ENCODE data around the gene TIMMDC1.

TIMMDC1 gene, protein sequence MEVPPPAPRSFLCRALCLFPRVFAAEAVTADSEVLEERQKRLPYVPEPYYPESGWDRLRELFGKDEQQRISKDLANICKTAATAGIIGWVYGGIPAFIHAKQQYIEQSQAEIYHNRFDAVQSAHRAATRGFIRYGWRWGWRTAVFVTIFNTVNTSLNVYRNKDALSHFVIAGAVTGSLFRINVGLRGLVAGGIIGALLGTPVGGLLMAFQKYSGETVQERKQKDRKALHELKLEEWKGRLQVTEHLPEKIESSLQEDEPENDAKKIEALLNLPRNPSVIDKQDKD

DNA sequence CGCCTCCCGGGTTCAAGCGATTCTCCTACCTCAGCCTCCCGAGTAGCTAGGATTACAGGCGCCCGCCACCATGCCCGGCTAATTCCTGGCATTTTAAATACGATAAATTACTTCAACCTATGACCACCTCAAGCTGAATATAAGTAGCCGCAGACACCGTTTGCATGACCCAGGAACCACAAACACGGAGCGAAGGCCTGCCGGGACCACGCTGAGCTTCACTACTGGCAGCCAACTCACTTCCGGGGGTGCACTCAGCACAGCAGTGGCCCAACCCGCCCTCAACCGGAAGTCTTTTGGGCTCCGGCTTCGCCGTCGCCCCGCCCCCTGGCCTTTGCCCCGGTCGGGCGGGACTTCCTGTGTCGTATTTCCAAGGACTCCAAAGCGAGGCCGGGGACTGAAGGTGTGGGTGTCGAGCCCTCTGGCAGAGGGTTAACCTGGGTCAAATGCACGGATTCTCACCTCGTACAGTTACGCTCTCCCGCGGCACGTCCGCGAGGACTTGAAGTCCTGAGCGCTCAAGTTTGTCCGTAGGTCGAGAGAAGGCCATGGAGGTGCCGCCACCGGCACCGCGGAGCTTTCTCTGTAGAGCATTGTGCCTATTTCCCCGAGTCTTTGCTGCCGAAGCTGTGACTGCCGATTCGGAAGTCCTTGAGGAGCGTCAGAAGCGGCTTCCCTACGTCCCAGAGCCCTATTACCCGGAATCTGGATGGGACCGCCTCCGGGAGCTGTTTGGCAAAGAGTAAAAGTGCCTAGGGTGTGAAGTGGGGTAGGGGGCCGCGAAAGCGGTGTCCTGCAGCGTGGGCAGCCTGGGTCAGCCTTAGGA is at the start of gene TIMMDC1:
TSS of gene TIMMDC1 (plus strand) at position 362 of the 826 bp plus-strand sequence. CDS start at position 549, 187 bp downstream.
- peak within 1 kb of the TSS; percentile 36 for H3K27ac ChIP-seq (ENCODE audit: low read length)
- peak within 1 kb of the TSS; percentile 94 for H3K4me3 ChIP-seq (ENCODE audit: low read length)
- H3K36me3 ChIP-seq (ENCODE audit: insufficient read depth, low read depth, low read length), result peaks cover 17% of the 10 kb centered on the region
- no peaks in the 10 kb centered on the region for H3K9me3 ChIP-seq (ENCODE audit: insufficient read depth, low read depth, low read length)
- no peaks in the 10 kb centered on the region; the same call in 1 of the 2 replicates for H3K4me1 ChIP-seq (ENCODE audit: insufficient read depth, low read length)
- no peaks in the 10 kb centered on the region for H3K27me3 ChIP-seq (ENCODE audit: insufficient read depth, low read length)
- H3K9ac ChIP-seq (ENCODE audit: low read depth, low read length), result peak within 1 kb of the TSS; percentile 97

DNA sequence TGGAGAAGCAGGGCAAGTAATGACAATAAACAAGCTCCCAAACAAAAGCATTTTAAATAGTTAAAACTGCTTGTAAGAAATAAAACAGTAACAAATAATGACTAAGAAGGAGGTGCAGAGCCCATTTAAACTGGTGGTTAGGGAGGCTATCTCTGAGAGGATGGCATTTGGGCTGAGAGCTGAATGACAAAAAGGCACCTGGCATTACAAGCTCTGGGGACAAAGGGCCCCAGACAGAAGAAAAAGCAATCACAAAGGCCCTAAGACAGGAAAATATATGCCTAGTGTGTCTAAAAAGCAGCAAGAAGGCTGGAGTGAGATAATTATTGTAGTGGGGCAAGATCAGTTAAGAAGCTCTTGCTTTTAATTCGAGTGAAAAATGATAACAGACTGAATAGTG is 44.5 kb upstream of the TIMMDC1 start:
- peaks cover 93% of the 10 kb centered on the region for H3K36me3 ChIP-seq (ENCODE audit: insufficient read depth, low read depth, low read length)
- no peak overlapping the region for H3K9ac ChIP-seq (ENCODE audit: low read depth, low read length)
- H3K4me3 ChIP-seq (ENCODE audit: low read length), result no peak overlapping the region
- H3K9me3 ChIP-seq (ENCODE audit: insufficient read depth, low read depth, low read length), result no peaks in the 10 kb centered on the region
- no peak overlapping the region for H3K27ac ChIP-seq (ENCODE audit: low read length)
- H3K4me1 ChIP-seq (ENCODE audit: insufficient read depth, low read length), result no peaks in the 10 kb centered on the region
- H3K27me3 ChIP-seq (ENCODE audit: insufficient read depth, low read length), result no peaks in the 10 kb centered on the region

DNA sequence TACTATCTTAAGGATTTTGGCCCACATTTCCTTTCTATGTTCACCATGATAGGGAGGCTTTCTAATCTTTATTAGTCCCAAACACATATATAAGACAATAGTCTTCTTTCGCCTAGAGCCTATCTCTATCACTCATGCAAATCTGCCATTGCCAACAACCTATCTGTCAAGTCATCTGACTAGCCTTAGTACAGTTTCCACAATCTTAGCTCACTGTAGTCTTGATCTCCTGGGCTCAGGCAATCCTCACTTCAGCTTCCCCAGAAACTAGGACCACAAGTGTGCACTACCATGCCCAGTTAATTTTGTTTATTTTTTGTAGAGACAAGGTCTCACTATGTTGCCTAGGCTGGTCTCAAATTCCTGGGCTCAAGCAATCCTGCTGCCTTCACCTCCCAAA is 41.9 kb upstream of the TIMMDC1 start:
- no peak overlapping the region for H3K4me3 ChIP-seq (ENCODE audit: low read length)
- peaks cover 96% of the 10 kb centered on the region for H3K36me3 ChIP-seq (ENCODE audit: insufficient read depth, low read depth, low read length)
- no peak overlapping the region for H3K27ac ChIP-seq (ENCODE audit: low read length)
- H3K9ac ChIP-seq (ENCODE audit: low read depth, low read length), result no peak overlapping the region
- no peaks in the 10 kb centered on the region for H3K27me3 ChIP-seq (ENCODE audit: insufficient read depth, low read length)
- H3K9me3 ChIP-seq (ENCODE audit: insufficient read depth, low read depth, low read length), result no peaks in the 10 kb centered on the region
- no peaks in the 10 kb centered on the region for H3K4me1 ChIP-seq (ENCODE audit: insufficient read depth, low read length)

DNA sequence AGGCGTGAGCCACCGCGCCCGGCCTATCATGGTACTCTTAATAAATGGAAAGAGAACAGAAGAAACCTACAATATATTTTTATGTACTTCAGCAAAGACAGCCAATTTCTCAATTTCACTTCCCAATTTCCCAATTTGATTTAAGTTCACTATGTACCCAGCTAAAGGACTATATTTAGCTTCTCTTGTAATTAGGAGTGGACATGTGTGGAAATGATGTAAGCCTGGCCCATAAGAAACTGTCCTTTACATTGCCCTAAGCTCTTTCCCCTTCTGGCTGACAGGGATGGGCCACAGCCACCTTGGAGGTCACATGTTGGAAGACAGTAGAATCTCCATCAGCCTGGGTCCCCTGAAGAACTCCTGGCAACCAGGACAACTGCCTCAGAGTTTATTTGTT is 41.1 kb upstream of the TIMMDC1 start:
- H3K36me3 ChIP-seq (ENCODE audit: insufficient read depth, low read depth, low read length), result peaks cover 96% of the 10 kb centered on the region
- H3K27ac ChIP-seq (ENCODE audit: low read length), result no peak overlapping the region
- H3K9me3 ChIP-seq (ENCODE audit: insufficient read depth, low read depth, low read length), result no peaks in the 10 kb centered on the region
- no peak overlapping the region for H3K9ac ChIP-seq (ENCODE audit: low read depth, low read length)
- no peak overlapping the region for H3K4me3 ChIP-seq (ENCODE audit: low read length)
- H3K27me3 ChIP-seq (ENCODE audit: insufficient read depth, low read length), result no peaks in the 10 kb centered on the region
- H3K4me1 ChIP-seq (ENCODE audit: insufficient read depth, low read length), result no peaks in the 10 kb centered on the region

DNA sequence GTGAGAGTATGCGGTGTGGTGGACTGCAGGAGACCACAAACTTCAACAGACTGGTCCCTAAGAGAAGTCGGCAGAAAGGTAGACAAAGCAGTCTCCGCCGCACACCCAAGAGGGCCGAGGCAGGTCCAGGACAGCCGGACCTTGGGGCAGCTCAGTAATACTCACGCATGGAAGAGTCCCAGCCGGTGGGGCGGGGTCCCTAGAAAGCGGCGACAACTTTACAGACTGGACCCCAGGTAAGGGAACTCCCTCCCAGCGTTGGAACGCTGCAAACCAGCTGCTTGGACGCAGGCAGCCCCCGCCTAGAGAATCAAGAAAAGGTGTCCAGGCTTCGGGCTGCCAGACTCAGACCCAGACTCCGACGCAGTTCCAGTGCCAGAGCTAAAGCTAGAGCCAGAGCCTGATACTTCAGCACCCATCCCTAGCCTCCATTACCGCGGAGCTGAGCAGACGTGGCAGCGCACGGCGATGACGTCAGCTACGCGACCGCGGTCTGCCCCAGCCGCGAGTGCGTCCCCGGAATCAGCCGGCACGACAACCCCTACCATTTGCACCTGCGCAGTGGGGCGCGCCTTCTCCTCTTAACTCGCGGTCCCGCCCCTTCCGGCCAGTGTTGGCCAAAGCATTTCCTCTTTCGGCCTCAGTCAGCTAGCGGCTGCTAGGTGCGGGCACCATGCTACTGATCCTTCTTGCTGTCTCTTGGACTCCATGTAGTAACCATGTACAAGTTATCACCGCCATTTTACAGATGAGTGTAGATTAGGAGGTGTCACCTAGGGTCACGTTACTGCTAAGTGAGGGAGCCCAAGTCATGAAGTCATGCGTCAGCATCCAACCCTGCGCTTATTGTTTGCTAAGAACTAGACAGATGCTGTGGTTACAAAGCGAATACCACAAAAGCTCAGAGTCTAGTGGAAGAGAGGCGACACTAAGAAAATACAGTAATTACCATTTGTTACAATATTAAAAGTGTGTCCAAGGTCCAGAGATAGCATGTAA is 34.9 kb upstream of the TIMMDC1 start, which contains the start of gene TMEM39A:
TSS of gene TMEM39A (minus strand) at position 445 of the 999 bp plus-strand sequence. CDS start 1,541 bp downstream, outside the sequence.
- peaks cover 36% of the 10 kb centered on the region for H3K36me3 ChIP-seq (ENCODE audit: insufficient read depth, low read depth, low read length)
- H3K27ac ChIP-seq (ENCODE audit: low read length), result peak within 1 kb of the TSS; percentile 21
- H3K27me3 ChIP-seq (ENCODE audit: insufficient read depth, low read length), result no peaks in the 10 kb centered on the region
- H3K9me3 ChIP-seq (ENCODE audit: insufficient read depth, low read depth, low read length), result no peaks in the 10 kb centered on the region
- peak within 1 kb of the TSS; percentile 96 for H3K4me3 ChIP-seq (ENCODE audit: low read length)
- peaks cover 8% of the 10 kb centered on the region; the same call in 1 of the 2 replicates for H3K4me1 ChIP-seq (ENCODE audit: insufficient read depth, low read length)
- peak within 1 kb of the TSS; percentile 96 for H3K9ac ChIP-seq (ENCODE audit: low read depth, low read length)

DNA sequence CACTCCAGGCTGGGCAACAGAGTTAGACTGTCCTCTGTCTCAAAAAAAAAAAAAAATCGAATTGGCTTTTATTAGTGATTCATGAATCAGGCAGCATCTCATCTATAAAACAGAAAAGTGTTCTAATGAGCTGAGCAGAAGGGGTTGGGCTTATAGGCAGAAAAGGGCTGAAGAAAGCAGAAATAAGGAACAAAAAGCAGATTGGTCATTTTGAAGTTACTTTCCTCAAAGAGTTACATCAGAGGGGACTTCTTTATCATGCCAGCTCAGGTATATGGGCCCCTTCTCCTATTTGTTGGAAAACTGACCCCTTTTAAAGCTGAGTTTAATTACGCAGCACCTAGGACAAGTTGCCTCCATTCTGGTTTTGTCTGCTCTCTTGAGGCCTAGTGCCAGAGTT is 30.3 kb upstream of the TIMMDC1 start:
- H3K27ac ChIP-seq (ENCODE audit: low read length), result no peak overlapping the region
- H3K36me3 ChIP-seq (ENCODE audit: insufficient read depth, low read depth, low read length), result peaks cover 17% of the 10 kb centered on the region
- H3K27me3 ChIP-seq (ENCODE audit: insufficient read depth, low read length), result no peaks in the 10 kb centered on the region
- peak overlapping the region; percentile 92 for H3K9ac ChIP-seq (ENCODE audit: low read depth, low read length)
- peaks cover 9% of the 10 kb centered on the region; the same call in 1 of the 2 replicates for H3K4me1 ChIP-seq (ENCODE audit: insufficient read depth, low read length)
- H3K9me3 ChIP-seq (ENCODE audit: insufficient read depth, low read depth, low read length), result no peaks in the 10 kb centered on the region
- peak overlapping the region; percentile 90 for H3K4me3 ChIP-seq (ENCODE audit: low read length)

DNA sequence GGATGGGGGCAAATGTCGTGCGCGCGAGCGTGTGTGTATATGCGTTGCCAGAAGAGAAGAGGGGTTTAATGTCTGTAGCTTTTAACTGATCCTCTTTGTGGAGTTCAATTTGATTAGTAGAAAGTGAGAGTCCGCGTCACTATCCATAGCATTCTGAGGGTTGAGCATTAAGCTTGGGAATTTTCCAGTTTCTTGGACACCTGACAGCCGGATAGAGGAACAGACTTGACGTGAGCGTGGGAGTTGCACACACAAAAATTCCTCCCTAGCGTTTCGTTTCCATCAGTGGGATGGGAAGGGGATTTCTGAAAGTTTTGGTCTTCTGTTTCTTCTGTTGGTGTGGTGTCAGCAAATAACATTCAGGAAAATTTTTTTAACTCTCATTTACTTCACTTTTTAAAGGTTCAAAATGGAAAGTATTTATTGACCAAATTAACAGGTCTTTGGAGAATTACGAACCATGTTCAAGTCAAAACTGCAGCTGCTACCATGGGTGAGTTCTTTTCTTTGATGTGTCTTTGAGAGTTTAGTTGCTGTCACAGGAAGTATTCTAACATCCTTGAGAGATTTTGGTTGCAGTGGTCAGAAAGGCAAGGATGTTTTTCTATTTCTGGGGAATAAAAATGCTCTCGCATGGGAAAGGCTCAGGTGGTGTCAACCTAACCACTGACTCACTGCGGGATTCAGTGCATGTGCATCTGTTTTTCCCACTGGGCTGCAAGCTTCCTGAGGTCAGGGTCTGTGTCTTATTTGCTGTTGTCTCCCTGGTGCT is 28.7 kb upstream of the TIMMDC1 start:
- Histone ChIP-seq H3K4me3 (ENCODE audit: low read length) (peak overlapping the region; percentile 90), H3K27me3 (ENCODE audit: insufficient read depth, low read length) (no peaks in the 10 kb centered on the region), H3K4me1 (ENCODE audit: insufficient read depth, low read length) (peaks cover 7% of the 10 kb centered on the region; the same call in 1 of the 2 replicates), H3K9ac (ENCODE audit: low read depth, low read length) (peak overlapping the region; percentile 92), H3K27ac (ENCODE audit: low read length) (no peak overlapping the region), H3K9me3 (ENCODE audit: insufficient read depth, low read depth, low read length) (no peaks in the 10 kb centered on the region), H3K36me3 (ENCODE audit: insufficient read depth, low read depth, low read length) (peaks cover 27% of the 10 kb centered on the region)

DNA sequence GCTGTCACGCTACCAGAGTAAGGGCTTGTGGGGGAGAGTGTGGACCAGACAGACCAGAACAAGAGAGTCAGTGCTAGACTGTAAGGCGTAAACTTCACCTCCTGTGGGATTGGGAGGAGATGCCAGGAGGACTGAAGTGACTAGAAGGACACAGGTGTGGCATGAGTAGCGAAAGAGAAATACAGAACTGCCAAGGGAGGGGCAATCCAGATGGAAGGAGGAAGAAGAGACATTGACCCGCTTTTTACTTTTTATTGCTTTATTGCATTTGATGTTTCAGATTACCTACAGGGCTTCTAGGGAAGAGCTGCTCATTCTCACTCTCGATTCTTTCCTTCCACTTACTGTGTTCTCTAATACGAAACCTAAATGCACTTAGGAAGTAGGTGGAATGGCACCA is 27.5 kb upstream of the TIMMDC1 start:
- Histone ChIP-seq H3K4me3 (ENCODE audit: low read length) (no peak overlapping the region), H3K9me3 (ENCODE audit: insufficient read depth, low read depth, low read length) (no peaks in the 10 kb centered on the region), H3K4me1 (ENCODE audit: insufficient read depth, low read length) (peaks cover 7% of the 10 kb centered on the region; the same call in 1 of the 2 replicates), H3K36me3 (ENCODE audit: insufficient read depth, low read depth, low read length) (peaks cover 33% of the 10 kb centered on the region), H3K9ac (ENCODE audit: low read depth, low read length) (no peak overlapping the region), H3K27me3 (ENCODE audit: insufficient read depth, low read length) (no peaks in the 10 kb centered on the region), H3K27ac (ENCODE audit: low read length) (no peak overlapping the region)

DNA sequence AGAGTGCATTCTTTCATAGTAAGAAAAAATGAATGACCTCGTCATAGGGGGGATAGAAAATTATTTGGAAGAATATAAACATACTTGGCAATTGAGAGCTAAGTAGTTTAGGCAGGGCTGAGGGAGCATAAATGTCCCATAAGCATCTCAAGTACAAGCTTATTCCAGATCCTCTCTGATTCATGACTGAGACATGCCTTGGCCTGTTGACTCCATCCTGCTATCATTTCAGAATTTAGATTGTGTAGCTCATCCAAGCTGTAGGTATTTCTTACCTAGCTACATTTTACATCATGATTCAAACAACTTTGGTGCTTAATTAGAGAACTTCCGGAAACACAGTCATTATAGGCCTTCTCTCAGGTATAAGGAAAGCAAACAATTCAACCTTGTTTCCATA is 17.3 kb upstream of the TIMMDC1 start:
- Histone ChIP-seq H3K27me3 (ENCODE audit: insufficient read depth, low read length) (no peaks in the 10 kb centered on the region), H3K36me3 (ENCODE audit: insufficient read depth, low read depth, low read length) (peaks cover 59% of the 10 kb centered on the region), H3K4me3 (ENCODE audit: low read length) (no peak overlapping the region), H3K9ac (ENCODE audit: low read depth, low read length) (no peak overlapping the region), H3K4me1 (ENCODE audit: insufficient read depth, low read length) (no peaks in the 10 kb centered on the region), H3K9me3 (ENCODE audit: insufficient read depth, low read depth, low read length) (no peaks in the 10 kb centered on the region), H3K27ac (ENCODE audit: low read length) (no peak overlapping the region)

DNA sequence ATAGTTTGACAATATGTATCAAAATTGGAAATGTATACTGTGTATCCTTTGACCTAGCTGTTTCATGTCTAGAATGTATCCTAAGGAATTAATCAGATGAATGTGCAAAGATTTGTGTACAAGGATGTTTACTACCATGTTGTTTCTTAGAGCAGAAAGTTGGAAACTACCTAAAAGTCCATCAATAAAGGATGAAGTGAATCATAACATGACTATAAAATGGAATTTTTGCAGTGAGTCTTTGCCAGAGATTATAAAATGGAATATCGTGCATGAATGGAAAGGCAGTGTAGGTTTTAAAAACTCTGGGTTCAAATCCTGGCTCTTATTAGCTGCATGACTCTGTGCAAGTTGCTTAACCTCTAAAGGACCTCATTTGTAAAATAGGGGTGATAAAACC is 15.2 kb upstream of the TIMMDC1 start:
- no peak overlapping the region for H3K27ac ChIP-seq (ENCODE audit: low read length)
- H3K4me3 ChIP-seq (ENCODE audit: low read length), result no peak overlapping the region
- H3K36me3 ChIP-seq (ENCODE audit: insufficient read depth, low read depth, low read length), result peaks cover 60% of the 10 kb centered on the region
- H3K9ac ChIP-seq (ENCODE audit: low read depth, low read length), result no peak overlapping the region
- H3K27me3 ChIP-seq (ENCODE audit: insufficient read depth, low read length), result no peaks in the 10 kb centered on the region
- H3K9me3 ChIP-seq (ENCODE audit: insufficient read depth, low read depth, low read length), result no peaks in the 10 kb centered on the region
- no peaks in the 10 kb centered on the region for H3K4me1 ChIP-seq (ENCODE audit: insufficient read depth, low read length)

All from iPS-20b (cell line).